ENCODE measurements around the gene RAMP1. TPM values are rescaled to one million over a fixed set of nuclear protein-coding genes. Genes with fewer than 3 reads are reported as not detected.

The RAMP1 gene
- total and polyA plus RNA-seq, 8 donors, result 6.8 to 12.6 (median 8.7) TPM

DNA sequence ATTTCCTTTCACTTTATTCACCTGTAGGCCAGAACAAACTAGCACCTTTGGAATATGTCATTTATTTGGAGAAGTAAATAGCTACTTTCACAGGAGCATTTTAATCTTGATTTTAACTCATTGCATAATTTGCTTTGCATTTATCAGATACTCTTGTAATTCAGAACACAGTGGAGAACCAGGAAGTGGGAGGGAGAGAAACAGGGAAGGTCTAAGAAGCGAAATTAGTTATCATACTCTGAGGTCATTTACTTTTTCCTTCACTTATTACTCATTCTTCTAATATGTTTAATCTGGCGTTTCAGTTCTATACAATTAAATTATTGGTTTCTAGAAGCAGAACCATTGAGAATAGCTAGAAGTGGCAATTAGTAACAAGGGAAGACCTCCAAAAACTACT lies 40.2 kb upstream of the RAMP1 start:
- H3K4me1 ChIP-seq, result no peaks in the 10 kb centered on the region
- H3K27me3 ChIP-seq, result no peaks in the 10 kb centered on the region
- H3K36me3 ChIP-seq, result no peaks in the 10 kb centered on the region
- intact Hi-C loops (cut with DNase I), result no loop called here
- H3K27ac ChIP-seq, result no peak overlapping the region
- TF ChIP-seq CTCF (IDR thresholded peaks at IDR 0.05), result no peak
- no peak for DNase-seq
- H3K4me3 ChIP-seq, result no peak overlapping the region
- no peak for ATAC-seq
- H3K9me3 ChIP-seq, result no peaks in the 10 kb centered on the region

DNA sequence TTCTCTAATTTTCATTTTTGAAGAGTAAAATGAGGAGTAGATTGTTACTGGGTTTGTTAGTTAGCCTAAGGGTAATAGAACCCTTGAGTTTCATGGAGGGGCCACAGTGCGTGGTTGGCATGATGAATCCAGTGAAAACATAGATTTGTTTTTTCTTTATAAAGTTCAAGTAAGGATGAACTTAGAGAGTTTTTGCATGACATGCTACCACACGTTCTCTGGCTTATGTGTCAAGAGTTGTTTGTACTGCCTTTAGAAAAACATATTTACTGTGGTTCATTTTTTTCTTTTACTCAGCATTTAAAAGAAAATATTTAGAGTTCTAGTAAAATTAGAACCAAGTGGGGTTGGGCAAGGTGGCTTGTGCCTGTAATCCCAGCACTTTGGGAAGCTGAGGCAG lies 39.0 kb upstream of the RAMP1 start:
- no peaks in the 10 kb centered on the region for H3K36me3 ChIP-seq
- DNase-seq (no peak), ATAC-seq (no peak)
- no peak for TF ChIP-seq CTCF (IDR thresholded peaks at IDR 0.05)
- no peak overlapping the region for H3K4me3 ChIP-seq
- intact Hi-C loops (cut with DNase I), result no loop called here
- no peaks in the 10 kb centered on the region for H3K9me3 ChIP-seq
- H3K4me1 ChIP-seq, result no peaks in the 10 kb centered on the region
- no peaks in the 10 kb centered on the region for H3K27me3 ChIP-seq
- no peak overlapping the region for H3K27ac ChIP-seq

GRCh38 chr2:237823544-237823943 lies 35.9 kb upstream of the RAMP1 start:
- Histone ChIP-seq H3K27me3 (no peaks in the 10 kb centered on the region), H3K27ac (no peak overlapping the region), H3K9me3 (no peaks in the 10 kb centered on the region), H3K4me3 (no peak overlapping the region), H3K4me1 (no peaks in the 10 kb centered on the region), H3K36me3 (no peaks in the 10 kb centered on the region)
- intact Hi-C loops (cut with DNase I), result no loop called here
- TF ChIP-seq CTCF (IDR thresholded peaks at IDR 0.05), result no peak
- ATAC-seq, result no peak
- no peak for DNase-seq

DNA sequence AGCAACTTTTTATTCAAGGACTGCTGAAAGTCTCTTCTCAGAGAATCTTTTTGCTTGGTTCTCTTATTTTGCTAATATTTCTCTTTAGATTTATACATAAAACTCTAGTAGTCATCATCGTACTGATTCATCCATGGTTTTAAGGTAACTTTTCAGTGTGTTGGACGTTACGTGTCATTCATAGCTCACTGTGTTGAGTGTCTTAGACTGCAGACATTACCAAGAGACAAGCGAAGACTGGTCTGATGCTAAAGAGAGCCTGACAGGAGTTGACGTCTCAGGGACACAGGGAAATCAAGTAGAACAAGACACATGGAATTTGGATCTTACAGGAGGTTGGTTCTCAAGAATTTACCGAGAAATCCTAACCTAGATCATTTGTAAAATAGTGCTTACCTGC lies 35.3 kb upstream of the RAMP1 start:
- H3K27ac ChIP-seq, result no peak overlapping the region
- intact Hi-C loops (cut with DNase I), result no loop called here
- DNase-seq, result no peak
- no peak for ATAC-seq
- H3K27me3 ChIP-seq, result no peaks in the 10 kb centered on the region
- H3K4me1 ChIP-seq, result no peaks in the 10 kb centered on the region
- no peak overlapping the region for H3K4me3 ChIP-seq
- no peaks in the 10 kb centered on the region for H3K36me3 ChIP-seq
- no peak for TF ChIP-seq CTCF (IDR thresholded peaks at IDR 0.05)
- H3K9me3 ChIP-seq, result no peaks in the 10 kb centered on the region

- no peak for DNase-seq
- intact Hi-C loops (cut with DNase I), result no loop called here
- Histone ChIP-seq H3K4me3 (no peak overlapping the region), H3K27me3 (no peaks in the 10 kb centered on the region), H3K4me1 (no peaks in the 10 kb centered on the region), H3K36me3 (no peaks in the 10 kb centered on the region), H3K27ac (no peak overlapping the region), H3K9me3 (no peaks in the 10 kb centered on the region)
- no peak for TF ChIP-seq CTCF (IDR thresholded peaks at IDR 0.05)
- no peak for ATAC-seq
Observed at GRCh38 chr2:237827421-237827987, 31.9 kb upstream of the RAMP1 start.

All from left lung (tissue), 10 donors.